Measurements from ENCODE around the gene SH3RF1.

DNA sequence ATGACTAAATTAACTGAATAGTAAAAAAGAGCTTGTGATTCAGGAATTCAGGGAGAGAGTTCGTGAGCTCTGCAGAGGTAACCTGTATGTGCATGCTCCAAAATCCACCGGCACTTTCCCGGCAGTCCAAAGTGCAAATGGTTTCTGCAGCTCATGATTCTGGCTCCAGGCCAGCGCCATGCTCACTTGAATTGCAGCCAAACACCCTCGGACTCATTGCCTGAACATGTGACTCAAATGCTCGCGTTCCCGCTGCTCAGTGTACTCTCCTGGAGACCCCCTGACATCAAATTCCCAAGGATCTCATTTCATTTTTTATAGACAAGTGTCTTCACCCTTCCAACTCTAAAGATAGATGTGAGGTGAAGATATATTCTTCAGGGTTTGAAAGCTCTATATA, 44.1 kb upstream of the SH3RF1 start:
- TF ChIP-seq EZH2 (IDR thresholded peaks at IDR 0.05; ENCODE audit: borderline replicate concordance, low read depth, low read length, severe bottlenecking) = no peak
- TF ChIP-seq, protein P1, sequence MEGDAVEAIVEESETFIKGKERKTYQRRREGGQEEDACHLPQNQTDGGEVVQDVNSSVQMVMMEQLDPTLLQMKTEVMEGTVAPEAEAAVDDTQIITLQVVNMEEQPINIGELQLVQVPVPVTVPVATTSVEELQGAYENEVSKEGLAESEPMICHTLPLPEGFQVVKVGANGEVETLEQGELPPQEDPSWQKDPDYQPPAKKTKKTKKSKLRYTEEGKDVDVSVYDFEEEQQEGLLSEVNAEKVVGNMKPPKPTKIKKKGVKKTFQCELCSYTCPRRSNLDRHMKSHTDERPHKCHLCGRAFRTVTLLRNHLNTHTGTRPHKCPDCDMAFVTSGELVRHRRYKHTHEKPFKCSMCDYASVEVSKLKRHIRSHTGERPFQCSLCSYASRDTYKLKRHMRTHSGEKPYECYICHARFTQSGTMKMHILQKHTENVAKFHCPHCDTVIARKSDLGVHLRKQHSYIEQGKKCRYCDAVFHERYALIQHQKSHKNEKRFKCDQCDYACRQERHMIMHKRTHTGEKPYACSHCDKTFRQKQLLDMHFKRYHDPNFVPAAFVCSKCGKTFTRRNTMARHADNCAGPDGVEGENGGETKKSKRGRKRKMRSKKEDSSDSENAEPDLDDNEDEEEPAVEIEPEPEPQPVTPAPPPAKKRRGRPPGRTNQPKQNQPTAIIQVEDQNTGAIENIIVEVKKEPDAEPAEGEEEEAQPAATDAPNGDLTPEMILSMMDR (IDR thresholded peaks at IDR 0.05; ENCODE audit: borderline replicate concordance, extremely low read depth, low read length, poor library complexity, severe bottlenecking) = no peak

Measured in DND-41 (cell line).